Measurements from ENCODE around the gene PPID. TPM values are rescaled to one million over a fixed set of nuclear protein-coding genes. Genes with fewer than 3 reads are reported as not detected.
"Not testable (repeated sequence)": the region's sequence is repeated elsewhere in the genome, so short reads cannot be mapped to it uniquely, and the experiment has no call there.

Gene PPID
- total RNA-seq, 1 donor from 2014 or later: 15.9 TPM

- DNase-seq (ENCODE audit: low read depth in 2 of 2): no peak
These were observed 15.7 kb upstream of the PPID start for GRCh38 chr4:158738866-158739265.

GRCh38 chr4:158729716-158730559 lies 6.7 kb upstream of the PPID start:
- DNase-seq (ENCODE audit: low read depth in 2 of 2): peak; percentile 76 to 82

- no peak for DNase-seq (ENCODE audit: low read depth in 2 of 2)
These were observed 5.0 kb upstream of the PPID start for GRCh38 chr4:158728236-158728635.

- no peak for DNase-seq (ENCODE audit: low read depth in 2 of 2)
These were observed 3.4 kb upstream of the PPID start for GRCh38 chr4:158726633-158727032.

- no peak for DNase-seq (ENCODE audit: low read depth in 2 of 2)
These were observed 1.4 kb upstream of the PPID start for GRCh38 chr4:158724637-158725036.

- peak; percentile 46 to 54 for DNase-seq (ENCODE audit: low read depth in 2 of 2)
These were observed 792 bp downstream of the PPID start for GRCh38 chr4:158722291-158722916.

GRCh38 chr4:158721680-158722079 lies 1.5 kb downstream of the PPID start:
- DNase-seq (ENCODE audit: low read depth in 2 of 2): no peak

GRCh38 chr4:158715802-158716201 lies 7.4 kb downstream of the PPID start:
- no peak for DNase-seq (ENCODE audit: low read depth in 2 of 2)

- DNase-seq (ENCODE audit: low read depth in 2 of 2): no peak
These were observed 8.3 kb downstream of the PPID start for GRCh38 chr4:158714937-158715336.

GRCh38 chr4:158712622-158713021 lies 10.6 kb downstream of the PPID start:
- DNase-seq (ENCODE audit: low read depth in 2 of 2): not testable (repeated sequence)

- DNase-seq (ENCODE audit: low read depth in 2 of 2): peak; percentile 14 to 40
These were observed 12.4 kb downstream of the PPID start for GRCh38 chr4:158710814-158711213.

GRCh38 chr4:158704274-158704673 lies 18.9 kb downstream of the PPID start:
- no peak for DNase-seq (ENCODE audit: low read depth in 2 of 2)

- no peak for DNase-seq (ENCODE audit: low read depth in 2 of 2)
These were observed 34.4 kb downstream of the PPID start for GRCh38 chr4:158688813-158689212.

GRCh38 chr4:158682066-158682465 lies 41.1 kb downstream of the PPID start:
- DNase-seq (ENCODE audit: low read depth in 2 of 2): no peak

GRCh38 chr4:158681629-158682028 lies 41.6 kb downstream of the PPID start:
- DNase-seq (ENCODE audit: low read depth in 2 of 2): no peak

GRCh38 chr4:158678767-158679166 lies 44.4 kb downstream of the PPID start:
- DNase-seq (ENCODE audit: low read depth in 2 of 2): no peak

- DNase-seq (ENCODE audit: low read depth in 2 of 2): no peak
These were observed 47.1 kb downstream of the PPID start for GRCh38 chr4:158676076-158676475.

GRCh38 chr4:158673633-158674032 lies 49.6 kb downstream of the PPID start:
- no peak for DNase-seq (ENCODE audit: low read depth in 2 of 2)

GRCh38 chr4:158671915-158672806 lies 51.0 kb downstream of the PPID start, which contains the start of gene ETFDH:
TSS of gene ETFDH (plus strand) at chr4:158672296. CDS start at chr4:158672457, 161 bp downstream.
- peak; percentile 99 for DNase-seq (ENCODE audit: low read depth in 2 of 2)

GRCh38 chr4:158671665-158671914 lies 51.6 kb downstream of the PPID start, which contains the start of gene C4orf46:
TSS of gene C4orf46 (minus strand) at chr4:158671887. CDS start at chr4:158671801, 86 bp downstream.
- no peak for DNase-seq (ENCODE audit: low read depth in 2 of 2)

- peak; percentile 56 to 82 for DNase-seq (ENCODE audit: low read depth in 2 of 2)
These were observed 52.1 kb downstream of the PPID start for GRCh38 chr4:158670975-158671664.

Data from lung microvascular endothelial cell (primary cell).